GM13977 (cell line): ENCODE measurements around the gene DDX4.
"Not testable (repeated sequence)": the region's sequence is repeated elsewhere in the genome, so short reads cannot be mapped to it uniquely, and the experiment has no call there.

Experiments used
- DNase-seq: peaks from one replicate; pipeline ENCODE4 v3.0.0; 2012; ENCODE audit warnings: low spot score
- CTCF ChIP-seq: IDR thresholded peaks from 2 replicates; pipeline ENCODE4 v1.5.1; 2012; ENCODE audit warnings: mild to moderate bottlenecking, control low read depth; ENCODE audit not compliant: insufficient read depth; ENCODE audit errors: extremely low read depth, missing control alignments
- in situ Hi-C: fragments of 300-500 bp; cut with MboI; formaldehyde crosslinking; loops from one replicate; pipeline ENCODE4 v1.12.0; 2022; ENCODE audit warnings: low sequenced_read_pairs, low pct_unique_long_range_greater_than_20kb, mixed read lengths, inconsistent platforms; ENCODE audit not compliant: unreplicated experiment

The DDX4 gene

GRCh38 chr5:55711507-55712022 is 26.3 kb upstream of the DDX4 start:
- TF ChIP-seq CTCF: no peak
- no peak for DNase-seq
- in situ Hi-C loops: no loop called here

GRCh38 chr5:55712023-55712859 is 25.6 kb upstream of the DDX4 start, which contains the start of gene SLC38A9:
SLC38A9 (minus strand) TSS chr5:55712324; CDS start chr5:55697958, 14,366 bp downstream.
- no peak for TF ChIP-seq CTCF
- in situ Hi-C loops: no loop called here
- peak; percentile 89 for DNase-seq

GRCh38 chr5:55713871-55714270 is 24.0 kb upstream of the DDX4 start:
- no peak for DNase-seq
- no peak for TF ChIP-seq CTCF
- in situ Hi-C loops: no loop called here

GRCh38 chr5:55714339-55714738 is 23.5 kb upstream of the DDX4 start:
- no peak for TF ChIP-seq CTCF
- no peak for DNase-seq
- in situ Hi-C loops: no loop called here

GRCh38 chr5:55714749-55715148 is 23.1 kb upstream of the DDX4 start:
- no peak for DNase-seq
- no peak for TF ChIP-seq CTCF
- in situ Hi-C loops: no loop called here

GRCh38 chr5:55715519-55716078 is 22.3 kb upstream of the DDX4 start:
- in situ Hi-C loops: no loop called here
- no peak for DNase-seq
- no peak for TF ChIP-seq CTCF

GRCh38 chr5:55719026-55719425 is 18.8 kb upstream of the DDX4 start:
- in situ Hi-C loops, DNase-seq: not testable (repeated sequence)
